Right renal pelvis (tissue), 4 donors: ENCODE data around the gene LRRC47. TPM values are rescaled to one million over a fixed set of nuclear protein-coding genes. Genes with fewer than 3 reads are reported as not detected.
"Not testable (repeated sequence)": the region's sequence is repeated elsewhere in the genome, so short reads cannot be mapped to it uniquely, and the experiment has no call there.

Source experiments
- DNase-seq, 4 donors: peaks; one replicate each; pipeline ENCODE4 v3.0.0-alpha.2; 2013; ENCODE audit warnings: low read depth in 4 of 4, low spot score in 3 of 4, missing footprints in 1 of 4
- polyA plus RNA-seq, 4 donors: library from polyadenylated mRNA; unstranded; fragments of 120-200 nt; gene quantifications; one replicate each; pipeline ENCODE4 v1.2.1, GENCODE V29; 2013; ENCODE audit not compliant: insufficient read length in 4 of 4

The LRRC47 gene
- polyA plus RNA-seq, 4 donors: 66.6 to 75.8 (median 69.8) TPM

DNA sequence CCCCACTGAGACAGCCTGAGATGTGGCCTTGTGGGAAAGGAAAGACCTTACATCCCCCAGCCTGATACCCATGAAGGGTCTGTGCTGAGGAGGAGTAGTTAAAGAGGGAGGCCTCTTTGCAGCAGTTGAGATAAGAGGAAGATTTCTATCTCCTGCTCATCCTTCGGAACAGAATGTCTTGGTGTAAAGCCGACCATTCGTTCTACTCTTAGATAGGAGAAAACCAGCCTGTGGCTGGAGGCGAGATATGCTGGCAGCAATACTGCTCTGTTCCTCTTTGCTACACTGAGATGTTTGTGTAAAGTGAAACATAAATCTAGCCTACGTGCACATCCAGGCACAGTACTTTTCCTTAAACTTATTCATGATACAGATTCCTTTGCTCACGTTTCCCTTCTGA, 45.6 kb downstream of the LRRC47 start:
- DNase-seq: no peak

DNA sequence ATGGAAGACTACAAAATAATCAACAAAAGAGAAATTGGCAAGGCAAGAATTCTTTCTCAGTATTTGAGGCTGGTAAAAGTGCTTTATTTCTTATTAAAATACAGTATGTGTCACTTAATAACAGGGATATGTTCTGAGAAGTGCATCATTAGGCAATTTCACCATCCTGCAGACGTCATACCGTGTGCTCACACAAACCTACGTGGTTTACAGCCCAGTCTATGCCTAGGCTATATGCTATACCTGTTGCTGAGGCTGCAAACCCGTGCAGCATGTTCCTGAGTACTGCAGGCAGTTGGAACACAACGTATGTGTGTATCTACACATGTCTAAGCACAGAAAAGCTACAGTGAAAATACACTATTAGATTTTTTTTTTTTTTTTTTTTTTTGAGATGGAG, 46.8 kb downstream of the LRRC47 start:
- DNase-seq: no peak

DNA sequence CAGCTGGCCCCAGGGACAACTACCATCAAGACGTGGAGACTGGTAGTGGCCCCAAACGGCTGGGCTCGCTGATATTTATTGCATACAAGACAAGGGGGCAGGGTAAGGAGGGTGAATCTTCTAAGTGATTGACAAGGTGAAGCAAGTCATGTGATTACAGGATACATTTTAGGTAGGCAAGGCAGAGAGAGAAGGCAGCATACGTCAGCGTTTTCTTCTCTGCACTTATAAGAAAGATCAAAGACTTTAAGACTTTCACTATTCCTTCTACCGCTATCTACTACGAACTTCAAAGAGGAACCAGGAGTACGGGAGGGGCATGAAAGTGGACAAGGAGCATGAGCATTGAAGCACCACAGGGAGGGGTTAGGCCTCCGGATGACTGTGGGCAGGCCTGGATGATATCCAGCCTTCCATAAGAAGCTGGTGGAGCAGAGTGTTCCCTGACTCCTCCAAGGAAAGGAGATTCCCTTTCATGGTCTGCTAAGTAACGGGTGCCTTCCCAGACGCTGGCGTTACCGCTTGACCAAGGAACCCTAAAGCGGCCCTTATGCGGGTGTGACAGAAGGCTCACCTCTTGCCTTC, 47.9 kb downstream of the LRRC47 start:
- DNase-seq: not testable (repeated sequence)

DNA sequence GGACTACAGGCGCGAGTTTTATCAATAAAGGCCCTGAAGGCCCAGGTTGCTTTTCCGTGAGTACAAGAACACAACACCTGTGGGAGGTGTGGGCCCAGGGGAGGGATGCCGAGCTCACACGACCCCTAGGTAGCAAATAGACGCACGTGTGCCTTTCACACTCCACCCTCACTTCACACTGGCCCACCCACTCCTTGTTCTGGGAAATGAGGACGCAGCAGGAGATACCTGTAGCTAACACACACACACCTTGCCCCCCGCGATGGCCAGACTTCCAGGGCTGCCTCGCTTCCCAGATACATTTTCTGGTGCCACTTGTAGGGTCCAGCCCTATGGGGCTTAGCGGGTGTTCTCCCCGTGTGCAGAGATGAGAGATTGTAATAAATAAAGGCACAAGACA, 48.4 kb downstream of the LRRC47 start:
- DNase-seq: no peak

DNA sequence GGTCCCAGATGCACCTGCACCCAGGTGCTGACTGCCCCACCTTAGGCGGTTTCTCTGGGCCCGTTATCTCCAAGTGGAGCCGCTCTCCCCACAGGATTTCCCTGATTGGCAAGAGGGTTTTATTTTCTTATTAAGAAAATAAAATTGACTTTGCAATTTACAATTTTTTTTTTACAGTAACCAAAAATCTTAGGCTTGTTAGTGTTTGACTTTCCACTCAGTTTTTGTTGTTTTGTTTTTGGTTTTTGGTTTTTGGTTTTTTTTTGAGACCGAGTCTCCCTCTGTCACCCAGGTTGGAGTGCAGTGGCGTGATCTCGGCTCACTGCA, 48.8 kb downstream of the LRRC47 start:
- no peak for DNase-seq

DNA sequence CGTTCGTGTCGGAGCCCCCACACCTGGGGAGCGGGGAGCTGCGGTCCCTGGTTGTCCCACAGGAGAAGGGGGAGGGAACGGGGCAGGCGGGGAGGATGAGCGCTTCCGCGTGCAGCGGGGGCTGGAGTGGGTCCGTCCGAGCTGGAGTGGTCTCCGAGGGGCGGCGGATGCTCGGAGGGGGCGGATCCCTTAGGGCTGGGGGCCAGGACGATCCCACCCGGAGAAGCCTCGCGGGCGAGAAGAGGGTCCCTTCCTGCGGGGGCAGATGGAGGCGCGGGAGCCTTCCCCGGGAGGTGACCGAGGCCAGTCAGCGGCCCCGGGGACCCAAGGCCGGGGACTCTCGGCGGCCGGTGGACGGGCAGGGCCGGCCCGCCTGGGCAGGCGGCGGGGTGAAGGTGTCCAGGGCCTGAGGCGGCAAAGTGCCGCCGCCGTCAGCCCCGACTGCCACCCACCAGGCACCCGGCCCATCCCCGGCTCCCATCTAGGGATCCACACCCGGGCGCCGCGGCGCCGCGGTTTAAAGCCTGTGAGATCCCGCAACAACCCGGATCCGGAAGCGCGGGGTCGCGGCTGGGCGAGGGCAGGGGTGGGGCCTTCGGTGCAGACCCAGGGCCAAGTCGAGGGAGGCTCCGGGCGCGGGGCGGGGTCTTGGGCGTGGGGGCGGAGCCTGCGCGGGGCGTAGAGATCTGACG, 49.3 kb downstream of the LRRC47 start:
- peak; percentile 60 to 69 (median 68) for DNase-seq

DNA sequence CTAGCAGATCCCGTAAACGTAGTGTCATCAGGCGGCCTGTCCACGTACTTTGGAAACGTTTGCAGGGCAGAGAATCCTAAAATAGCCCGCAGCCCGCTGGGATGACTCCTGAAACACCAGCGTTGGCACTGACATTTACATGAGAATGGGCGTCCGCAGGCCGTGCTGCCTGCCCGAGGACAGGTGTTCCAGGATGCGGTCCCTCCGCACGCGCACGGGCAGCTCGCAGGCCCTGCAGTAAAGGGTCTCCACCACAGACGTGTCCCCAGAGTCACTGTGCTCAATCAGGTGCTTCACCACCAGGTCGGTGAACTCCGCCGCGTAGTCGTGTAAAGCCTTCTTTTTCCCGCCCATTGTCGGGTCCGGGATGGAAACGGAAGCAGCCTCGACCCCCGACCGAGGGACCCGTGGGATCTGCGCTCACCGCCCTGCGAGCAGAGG, 49.9 kb downstream of the LRRC47 start:
- DNase-seq: no peak

DNA sequence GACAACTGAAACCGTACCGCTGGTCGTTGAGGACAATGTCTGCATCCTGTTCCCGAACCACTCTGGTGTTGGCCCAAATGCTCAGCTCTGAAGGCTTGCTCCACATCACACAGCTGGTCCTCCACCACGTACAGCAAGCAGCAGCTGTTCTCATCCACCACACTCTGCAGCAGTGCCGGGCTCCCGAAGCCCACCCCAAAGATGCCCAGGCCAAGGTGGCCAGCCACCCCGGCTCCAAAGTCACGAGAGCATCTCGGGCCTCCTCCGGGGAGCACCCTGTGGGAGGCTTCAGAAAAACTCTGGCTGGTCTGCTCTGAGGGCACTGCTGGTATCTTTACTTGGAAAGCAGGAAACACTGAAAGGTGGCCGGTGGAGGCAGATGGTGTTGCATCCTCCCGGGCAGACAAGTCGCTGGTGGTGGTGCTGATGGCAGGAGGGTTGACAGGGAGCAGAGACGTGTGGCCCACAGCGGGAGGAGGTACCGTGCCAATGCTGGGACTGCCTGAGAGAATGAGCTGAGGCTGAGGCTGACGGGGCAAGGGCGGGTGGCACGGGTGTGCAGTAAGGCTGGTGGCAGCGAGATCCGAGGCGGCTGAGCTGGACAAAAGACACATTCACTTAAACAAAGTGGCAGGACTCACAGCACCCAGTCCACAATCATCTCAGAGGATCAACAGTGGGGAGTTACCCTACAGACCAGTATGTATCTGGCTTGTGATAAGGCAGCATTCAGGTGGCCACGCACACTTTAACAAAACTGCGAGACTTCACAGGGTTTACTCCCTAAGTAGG, 50.5 kb downstream of the LRRC47 start:
- no peak for DNase-seq

DNA sequence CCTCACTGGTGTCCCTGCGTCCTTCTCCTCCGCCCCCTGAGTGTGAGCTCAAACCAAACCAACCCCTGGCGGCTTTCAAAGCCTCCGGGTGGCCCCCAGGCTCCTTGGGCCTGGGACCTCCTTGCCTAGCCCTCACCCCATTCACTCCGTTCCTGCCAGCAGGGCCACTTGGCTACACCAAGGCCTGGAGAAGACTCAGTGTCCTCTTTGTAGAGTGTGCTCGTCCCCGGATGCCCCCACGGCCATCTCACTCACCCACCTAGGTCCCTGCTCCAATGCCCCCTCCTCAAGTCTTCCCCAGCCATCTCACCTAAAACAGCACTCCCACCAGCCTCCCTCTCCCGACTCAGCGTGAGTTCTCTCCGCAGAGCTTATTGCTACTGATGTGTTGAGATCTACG, 51.2 kb downstream of the LRRC47 start:
- DNase-seq: no peak

DNA sequence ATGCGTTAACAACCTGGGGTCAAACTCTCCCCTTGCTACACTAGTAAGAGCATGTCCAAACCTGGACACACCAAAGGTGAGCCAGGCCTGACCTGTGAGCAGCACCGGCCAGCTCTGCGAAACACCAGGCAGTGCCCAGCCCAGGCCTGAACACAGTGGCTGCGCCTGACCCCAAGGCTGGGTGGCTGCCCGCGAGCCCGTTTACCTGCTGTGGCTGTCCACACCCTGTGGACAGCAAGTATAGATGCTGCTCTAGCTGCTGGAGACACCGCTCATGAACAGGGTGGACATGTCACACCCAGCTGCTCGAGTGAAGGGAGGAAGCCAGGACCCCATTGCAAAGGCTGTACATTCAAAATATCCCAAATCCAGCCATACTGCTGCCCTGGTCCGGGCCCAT, 51.7 kb downstream of the LRRC47 start:
- no peak for DNase-seq

DNA sequence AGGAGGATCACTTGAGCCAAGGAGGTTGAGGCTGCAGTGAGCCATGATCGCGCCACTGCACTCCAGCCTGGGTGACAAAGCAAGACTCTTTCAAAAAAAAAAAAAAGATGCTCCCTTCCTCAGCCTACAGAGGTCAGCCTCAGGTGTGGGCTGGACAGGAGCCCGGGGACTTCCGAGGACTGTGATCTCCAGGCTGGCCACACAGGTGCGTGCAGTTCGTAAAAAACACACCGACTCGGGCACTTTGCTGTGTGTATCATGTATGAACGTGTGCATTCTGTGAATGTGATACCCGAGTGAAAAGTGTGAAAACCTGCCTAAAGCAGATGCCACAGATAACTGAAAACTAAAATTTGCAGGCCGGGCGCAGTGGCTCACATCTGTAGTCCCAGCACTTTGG, 52.5 kb downstream of the LRRC47 start:
- DNase-seq: no peak

DNA sequence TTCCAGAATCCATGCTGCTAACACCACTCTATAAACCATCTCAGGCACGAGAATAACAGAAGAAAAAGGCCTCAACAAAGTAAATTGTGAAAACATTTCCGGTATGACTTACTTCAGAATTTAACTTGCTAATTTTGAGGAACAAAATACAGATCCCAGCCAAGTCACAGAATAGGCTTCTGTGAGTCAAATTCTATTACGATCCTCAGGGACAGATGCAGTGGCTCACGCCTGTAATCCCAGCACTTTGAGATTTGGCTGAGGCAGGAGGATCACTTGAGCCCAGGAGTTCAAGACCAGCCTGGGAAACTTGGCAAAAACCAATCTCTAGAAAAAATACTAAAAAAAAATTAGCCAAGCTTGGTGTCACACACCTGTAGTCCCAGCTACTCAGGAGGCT, 52.9 kb downstream of the LRRC47 start:
- DNase-seq: no peak

DNA sequence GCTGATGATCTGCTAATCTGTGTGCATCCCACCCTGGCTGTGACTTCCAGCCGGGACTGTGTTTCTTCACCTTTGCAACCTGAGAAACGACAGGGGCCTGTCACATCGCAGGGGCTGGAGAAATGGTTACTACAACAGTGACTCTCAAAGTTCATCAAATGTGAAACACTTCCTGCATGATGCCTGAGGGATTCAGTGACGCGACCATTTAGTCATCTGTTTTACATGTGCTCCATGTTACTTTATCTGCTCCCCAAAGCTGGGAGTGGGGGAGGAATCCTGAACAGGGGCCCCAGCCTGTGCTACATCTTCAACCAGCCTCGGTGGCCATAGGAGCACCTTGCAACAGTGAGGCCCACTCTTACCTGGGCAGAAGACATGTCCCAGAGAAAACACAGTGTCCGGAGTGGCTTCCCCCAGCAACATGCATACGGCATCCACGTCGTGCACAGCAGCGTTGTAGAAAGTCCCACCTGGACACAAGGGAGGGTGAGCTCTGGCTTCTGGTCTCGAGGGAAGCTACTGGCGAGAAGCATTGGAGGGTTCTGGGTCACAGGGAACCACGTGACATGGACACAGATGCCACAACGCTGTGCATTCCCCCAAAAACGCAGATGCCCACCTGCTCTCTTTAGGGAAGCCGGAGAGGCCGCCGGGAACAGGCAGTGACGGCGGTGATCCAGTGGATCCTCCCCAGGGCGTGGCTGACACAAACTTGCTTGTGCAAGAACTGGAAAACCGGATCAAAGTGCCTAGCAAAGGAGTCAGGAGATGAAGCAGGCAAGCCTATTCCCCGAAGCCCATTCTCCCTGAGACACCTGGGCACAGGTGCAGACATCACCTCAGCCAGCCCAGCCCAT, 53.6 kb downstream of the LRRC47 start:
- no peak for DNase-seq

DNA sequence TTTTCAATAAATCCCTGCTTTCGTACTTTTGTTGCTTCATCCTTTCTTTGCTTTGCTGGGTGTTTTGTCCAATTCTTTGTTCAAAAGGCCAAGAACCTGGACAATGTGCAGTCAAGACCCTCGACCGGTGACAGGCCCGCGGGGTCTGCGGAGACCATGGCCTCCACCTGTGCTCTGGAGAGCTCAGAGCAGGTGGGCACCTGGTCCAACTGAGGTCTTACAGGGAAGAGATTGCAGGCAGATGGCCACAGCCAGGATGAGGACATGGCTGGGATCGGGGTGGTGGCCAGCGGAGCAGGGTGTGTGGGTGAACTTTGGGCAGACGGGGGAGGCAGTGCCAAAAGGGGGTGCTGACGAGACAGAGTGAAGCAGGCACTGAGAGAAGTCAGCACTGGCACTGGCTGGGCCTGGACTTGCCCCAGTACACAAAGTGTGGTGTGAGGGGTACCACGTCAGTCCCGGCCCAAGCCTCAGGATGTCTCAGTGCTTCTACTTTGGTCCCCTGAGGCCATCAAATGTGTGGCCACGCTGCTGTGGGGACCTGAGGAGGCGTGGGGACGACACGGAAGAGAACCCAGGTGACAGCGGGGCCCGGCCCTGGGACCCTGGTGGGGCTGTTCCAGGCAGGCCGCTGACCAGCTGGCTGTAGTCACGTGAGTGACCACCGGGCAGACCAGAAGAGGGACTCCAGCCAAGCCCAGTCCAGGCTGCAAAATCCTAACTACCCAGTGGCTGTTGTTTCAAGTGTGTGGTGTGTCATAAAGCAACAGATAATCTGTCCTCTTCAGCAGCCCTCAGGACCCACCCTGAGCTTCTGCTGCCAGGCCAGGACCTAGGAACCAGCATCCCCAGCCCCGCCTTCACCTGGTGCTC, 54.5 kb downstream of the LRRC47 start:
- DNase-seq: no peak

DNA sequence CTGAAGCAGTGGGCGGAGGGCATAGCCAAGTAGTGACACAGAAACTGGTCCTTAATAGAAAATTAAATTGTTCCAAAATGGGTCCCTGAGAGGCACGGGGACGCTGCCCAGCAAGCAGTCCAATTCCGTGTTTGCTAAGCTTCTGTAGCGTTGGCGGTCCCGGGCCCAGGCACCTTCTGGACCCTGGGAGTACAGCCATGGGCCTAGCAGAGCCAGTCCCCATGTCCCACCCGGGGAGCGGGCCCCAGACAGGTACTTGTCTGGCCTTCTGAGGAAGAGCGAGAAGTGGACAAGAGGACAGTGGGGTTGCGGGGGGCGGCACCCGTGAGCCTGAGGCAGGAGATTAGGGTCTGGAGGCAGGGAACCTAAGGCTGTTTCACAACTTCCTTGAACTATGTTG, 55.5 kb downstream of the LRRC47 start:
- DNase-seq: no peak

DNA sequence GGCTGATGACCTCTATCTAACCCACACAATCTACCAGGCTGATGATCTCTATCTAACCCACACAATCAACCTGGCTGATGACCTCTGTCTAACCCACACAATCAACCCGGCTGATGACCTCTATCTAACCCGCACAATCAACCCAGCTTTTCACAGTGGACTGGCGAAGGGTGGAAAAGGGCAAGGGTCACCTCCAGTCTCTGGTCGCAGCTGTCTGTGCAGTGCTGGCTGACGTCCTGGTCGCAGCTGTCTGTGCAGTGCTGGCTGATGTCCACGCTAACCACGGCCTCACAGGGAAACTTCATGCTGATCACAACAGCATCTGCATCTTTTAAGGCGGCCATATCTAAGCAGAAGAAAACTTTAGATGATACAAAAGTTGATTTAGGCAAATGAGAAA, 56.3 kb downstream of the LRRC47 start:
- DNase-seq: no peak

DNA sequence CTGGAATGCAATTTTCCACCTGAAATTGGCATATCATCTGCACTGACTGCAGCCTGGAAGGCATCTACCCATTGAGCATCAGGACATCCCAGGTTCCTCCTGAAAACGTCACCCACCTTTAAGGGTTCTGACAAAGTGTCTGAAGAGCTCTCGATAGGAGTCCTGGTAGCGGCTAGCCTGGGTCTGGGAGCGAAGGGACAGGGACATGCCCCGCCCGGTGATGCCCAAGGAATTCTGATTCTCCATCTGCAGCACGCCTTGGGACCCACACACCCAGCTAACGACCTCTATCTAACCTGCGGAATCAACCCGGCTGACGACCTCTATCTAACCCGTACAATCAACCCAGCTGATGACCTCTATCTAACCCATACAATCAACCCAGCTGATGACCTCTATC, 57.4 kb downstream of the LRRC47 start:
- DNase-seq: no peak

DNA sequence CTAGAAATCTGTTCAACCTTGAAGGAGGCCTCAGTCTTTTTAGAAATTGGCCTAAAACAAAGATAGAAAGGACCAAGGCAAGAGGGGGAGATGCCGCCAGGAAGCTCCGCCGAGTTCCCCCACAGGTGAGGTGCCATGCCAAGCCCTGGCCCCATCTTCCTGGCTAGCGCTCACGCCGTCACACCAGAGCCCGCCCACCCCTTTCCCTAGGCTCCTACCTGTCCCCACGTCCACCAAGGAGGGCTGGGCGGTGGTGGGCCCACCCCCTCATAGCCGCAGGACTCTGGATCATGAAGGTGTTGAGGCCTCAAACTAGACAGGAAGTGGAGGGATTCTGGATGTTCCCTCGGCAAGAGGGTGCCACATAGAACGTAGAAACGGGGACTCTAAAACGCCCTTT, 59.6 kb downstream of the LRRC47 start:
- no peak for DNase-seq

DNA sequence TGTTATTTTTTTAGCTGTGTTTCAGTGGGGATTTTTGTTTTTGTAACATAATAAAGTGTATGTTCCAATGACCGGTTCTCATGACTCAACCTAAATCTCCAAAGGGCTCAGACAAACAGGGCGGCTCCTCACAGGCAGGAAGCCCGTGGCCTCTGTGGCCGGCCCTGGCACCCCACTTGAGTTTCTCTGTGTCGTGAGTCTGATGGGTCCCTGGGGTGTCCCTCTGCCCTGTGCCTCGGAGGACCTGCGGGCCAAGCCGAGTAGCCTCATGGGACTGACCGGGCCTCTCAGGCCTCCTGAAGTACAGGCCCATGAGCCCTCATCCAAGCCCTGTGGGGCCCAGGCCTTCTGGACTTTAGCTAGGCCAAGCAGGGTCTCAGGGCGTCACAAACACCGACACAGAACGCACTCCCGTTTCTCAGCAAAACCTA, 60.2 kb downstream of the LRRC47 start:
- DNase-seq: no peak

DNA sequence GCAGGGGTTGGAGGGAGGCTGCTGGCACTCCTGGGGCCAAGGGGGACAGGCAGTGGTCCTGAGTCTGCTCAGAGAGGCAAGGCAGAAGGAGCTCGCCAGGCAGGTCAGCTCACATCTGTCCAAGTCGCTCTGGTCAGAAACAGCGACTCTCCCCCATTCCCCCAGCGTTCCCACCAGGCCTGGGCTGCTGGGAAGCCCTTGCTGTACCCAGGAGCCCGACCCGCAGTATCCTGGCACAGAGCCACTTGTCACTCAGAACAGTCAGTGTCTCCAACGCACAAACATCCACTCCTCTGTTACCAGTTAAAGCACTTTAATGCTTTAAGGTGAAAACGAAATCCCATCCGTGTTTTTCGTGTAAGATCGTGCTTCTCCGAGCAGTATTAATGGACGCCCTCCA, 60.6 kb downstream of the LRRC47 start:
- no peak for DNase-seq
